ENCODE data around the gene SHISAL1.

The SHISAL1 gene

GRCh38 chr22:44332946-44333345, 20.2 kb upstream of the SHISAL1 start:
- Histone ChIP-seq H3K27ac (ENCODE audit: poor library complexity, severe bottlenecking) (no peak overlapping the region), H3K27me3 (ENCODE audit: insufficient read depth, poor library complexity, severe bottlenecking) (peaks cover 31% of the 10 kb centered on the region), H3K4me1 (ENCODE audit: insufficient read depth, poor library complexity, severe bottlenecking) (no peaks in the 10 kb centered on the region), H3K4me3 (ENCODE audit: severe bottlenecking) (no peak overlapping the region), H3K9me3 (ENCODE audit: severe bottlenecking) (no peaks in the 10 kb centered on the region), H3K36me3 (ENCODE audit: low read depth) (no peaks in the 10 kb centered on the region)
- ATAC-seq (ENCODE audit: low read depth) = no peak
- TF ChIP-seq, protein P1, sequence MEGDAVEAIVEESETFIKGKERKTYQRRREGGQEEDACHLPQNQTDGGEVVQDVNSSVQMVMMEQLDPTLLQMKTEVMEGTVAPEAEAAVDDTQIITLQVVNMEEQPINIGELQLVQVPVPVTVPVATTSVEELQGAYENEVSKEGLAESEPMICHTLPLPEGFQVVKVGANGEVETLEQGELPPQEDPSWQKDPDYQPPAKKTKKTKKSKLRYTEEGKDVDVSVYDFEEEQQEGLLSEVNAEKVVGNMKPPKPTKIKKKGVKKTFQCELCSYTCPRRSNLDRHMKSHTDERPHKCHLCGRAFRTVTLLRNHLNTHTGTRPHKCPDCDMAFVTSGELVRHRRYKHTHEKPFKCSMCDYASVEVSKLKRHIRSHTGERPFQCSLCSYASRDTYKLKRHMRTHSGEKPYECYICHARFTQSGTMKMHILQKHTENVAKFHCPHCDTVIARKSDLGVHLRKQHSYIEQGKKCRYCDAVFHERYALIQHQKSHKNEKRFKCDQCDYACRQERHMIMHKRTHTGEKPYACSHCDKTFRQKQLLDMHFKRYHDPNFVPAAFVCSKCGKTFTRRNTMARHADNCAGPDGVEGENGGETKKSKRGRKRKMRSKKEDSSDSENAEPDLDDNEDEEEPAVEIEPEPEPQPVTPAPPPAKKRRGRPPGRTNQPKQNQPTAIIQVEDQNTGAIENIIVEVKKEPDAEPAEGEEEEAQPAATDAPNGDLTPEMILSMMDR (IDR thresholded peaks at IDR 0.05; ENCODE audit: poor library complexity, severe bottlenecking) = no peak
- DNase-seq (ENCODE audit: low spot score) = no peak

DNA sequence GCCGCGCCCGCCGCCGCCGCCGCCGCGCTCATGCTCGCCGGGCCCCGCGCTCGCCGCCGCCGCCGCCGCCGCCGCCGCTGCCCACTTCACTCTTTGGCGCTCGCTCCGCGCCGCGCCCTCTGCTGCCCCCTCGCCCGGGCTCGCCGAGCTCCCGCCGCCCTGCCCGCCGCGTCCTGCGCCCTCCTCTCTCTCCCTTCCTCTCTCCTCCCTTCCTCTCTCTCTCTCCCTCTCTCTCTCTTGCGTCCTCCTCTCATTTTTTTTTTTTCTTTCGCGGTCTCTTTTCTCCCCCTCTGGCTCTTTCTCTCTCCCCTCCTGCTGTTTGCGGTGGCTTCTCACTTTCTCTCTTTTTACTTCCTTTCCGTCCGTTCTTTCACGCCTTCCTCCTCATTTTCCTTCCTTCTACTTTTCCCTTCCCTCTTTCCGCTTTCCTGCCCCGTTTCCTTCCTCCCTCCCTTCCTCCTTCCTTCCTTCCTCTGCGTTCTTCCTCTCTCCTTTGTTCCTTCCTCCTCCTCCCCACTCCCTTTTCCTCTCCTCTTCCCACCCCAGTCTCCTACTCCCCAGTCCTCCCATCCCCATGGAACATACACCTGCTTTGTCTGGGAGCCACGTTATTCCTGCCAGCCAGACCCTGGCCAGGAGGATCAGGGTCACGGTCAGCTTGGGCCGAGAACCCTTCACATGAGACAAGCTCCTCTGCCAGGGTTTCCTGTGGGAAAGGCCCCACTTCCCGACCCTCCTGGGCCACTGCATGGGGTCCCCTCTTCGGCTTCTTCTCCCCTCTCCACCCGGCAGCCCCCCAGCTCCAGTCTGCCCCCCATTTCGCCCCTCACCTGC, 19.3 kb upstream of the SHISAL1 start:
- peak overlapping the region; percentile 12 for H3K4me3 ChIP-seq (ENCODE audit: severe bottlenecking)
- ATAC-seq (ENCODE audit: low read depth) = no peak
- peaks cover 31% of the 10 kb centered on the region for H3K27me3 ChIP-seq (ENCODE audit: insufficient read depth, poor library complexity, severe bottlenecking)

DNA sequence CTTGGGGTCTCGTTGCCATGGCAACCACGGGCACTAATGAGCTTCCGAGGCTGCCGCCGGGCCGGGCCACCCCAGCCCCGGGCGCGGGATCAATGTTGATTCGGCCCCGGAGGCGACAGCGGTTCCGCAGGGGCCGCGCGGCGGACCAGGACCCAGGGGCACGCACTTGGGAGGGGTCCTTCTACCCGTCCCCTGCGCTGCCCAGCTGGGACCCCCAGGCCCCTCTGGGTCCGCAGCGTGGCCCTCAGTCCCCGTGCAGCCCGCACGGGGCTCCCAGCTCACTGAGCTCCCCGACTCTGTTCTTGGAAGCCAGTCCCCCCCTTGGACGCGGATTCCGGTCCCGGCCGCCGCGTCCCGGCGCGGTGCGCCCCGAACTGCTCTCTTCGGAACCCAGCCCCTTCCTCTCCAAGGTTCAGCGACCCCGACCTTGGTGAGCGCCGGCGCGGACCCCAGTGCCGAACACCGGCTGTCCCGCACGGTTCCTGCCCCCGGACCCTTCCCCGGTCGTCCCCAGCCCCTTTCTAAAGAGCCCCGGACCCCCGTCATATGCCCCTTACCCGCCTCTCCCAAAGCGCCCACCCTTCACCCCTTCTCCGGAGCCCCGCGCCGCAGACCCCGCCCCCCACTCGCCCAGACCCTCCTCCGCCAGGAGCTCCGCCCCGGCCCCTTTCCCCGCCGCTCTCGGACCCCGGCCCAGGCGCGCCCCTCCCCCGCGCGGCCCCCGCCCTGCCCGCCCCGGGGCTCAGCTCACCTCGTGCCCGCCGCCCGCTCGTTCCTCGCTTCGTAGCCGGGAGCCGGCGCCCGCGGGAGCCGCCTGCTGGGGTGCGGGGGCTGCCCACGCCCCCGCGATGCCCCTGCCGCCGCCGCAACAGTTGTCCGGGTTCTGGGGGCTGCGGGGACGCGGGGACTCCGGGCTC, 18.3 kb upstream of the SHISAL1 start:
- TF ChIP-seq, protein P1 (IDR thresholded peaks at IDR 0.05; ENCODE audit: poor library complexity, severe bottlenecking) = no peak
- no peaks in the 10 kb centered on the region for H3K9me3 ChIP-seq (ENCODE audit: severe bottlenecking)
- H3K4me1 ChIP-seq (ENCODE audit: insufficient read depth, poor library complexity, severe bottlenecking) = no peaks in the 10 kb centered on the region
- peak overlapping the region; percentile 16 for H3K4me3 ChIP-seq (ENCODE audit: severe bottlenecking)
- H3K27me3 ChIP-seq (ENCODE audit: insufficient read depth, poor library complexity, severe bottlenecking) = peaks cover 31% of the 10 kb centered on the region
- no peak overlapping the region for H3K27ac ChIP-seq (ENCODE audit: poor library complexity, severe bottlenecking)
- no peak for DNase-seq (ENCODE audit: low spot score)
- no peak for ATAC-seq (ENCODE audit: low read depth)
- H3K36me3 ChIP-seq (ENCODE audit: low read depth) = no peaks in the 10 kb centered on the region

More for the DNA sequence above, 19.3 kb upstream of the SHISAL1 start:
- DNase-seq (ENCODE audit: low spot score) = no peak
- Histone ChIP-seq H3K4me1 (ENCODE audit: insufficient read depth, poor library complexity, severe bottlenecking) (no peaks in the 10 kb centered on the region), H3K36me3 (ENCODE audit: low read depth) (no peaks in the 10 kb centered on the region), H3K9me3 (ENCODE audit: severe bottlenecking) (no peaks in the 10 kb centered on the region), H3K27ac (ENCODE audit: poor library complexity, severe bottlenecking) (no peak overlapping the region)
- TF ChIP-seq, protein P1 (IDR thresholded peaks at IDR 0.05; ENCODE audit: poor library complexity, severe bottlenecking) = no peak

DNA sequence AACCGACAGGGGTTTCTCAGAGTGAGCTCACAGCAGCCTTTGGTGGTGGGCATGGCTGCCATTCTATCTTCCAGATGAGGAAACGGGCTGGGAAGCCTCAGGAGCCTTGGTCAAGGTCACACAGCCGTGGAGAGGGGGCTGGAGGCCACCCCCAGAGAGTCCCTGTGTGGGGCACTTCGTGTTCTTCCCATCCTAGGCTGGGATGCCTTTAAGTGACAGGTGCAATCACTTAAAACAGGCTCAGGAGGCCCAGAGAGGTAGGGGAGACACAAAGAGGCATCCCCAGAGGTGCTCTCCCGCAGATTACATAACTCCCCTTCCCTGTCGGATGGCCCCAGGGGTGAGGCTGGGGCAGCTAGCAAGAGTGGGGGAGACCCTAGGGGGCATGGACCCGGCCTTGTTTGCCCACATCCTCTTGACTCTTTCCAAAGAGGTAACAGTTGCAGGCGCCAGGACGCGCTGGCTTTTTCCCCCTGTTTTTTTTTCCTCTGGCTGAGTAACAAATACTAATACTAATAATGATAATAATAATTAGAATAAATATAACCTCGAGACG, 17.5 kb upstream of the SHISAL1 start:
- Histone ChIP-seq H3K4me3 (ENCODE audit: severe bottlenecking) (no peak overlapping the region), H3K4me1 (ENCODE audit: insufficient read depth, poor library complexity, severe bottlenecking) (no peaks in the 10 kb centered on the region), H3K27me3 (ENCODE audit: insufficient read depth, poor library complexity, severe bottlenecking) (peaks cover 31% of the 10 kb centered on the region), H3K36me3 (ENCODE audit: low read depth) (no peaks in the 10 kb centered on the region), H3K27ac (ENCODE audit: poor library complexity, severe bottlenecking) (no peak overlapping the region), H3K9me3 (ENCODE audit: severe bottlenecking) (no peaks in the 10 kb centered on the region)
- DNase-seq (ENCODE audit: low spot score) (no peak), ATAC-seq (ENCODE audit: low read depth) (no peak)
- TF ChIP-seq, protein P1 (IDR thresholded peaks at IDR 0.05; ENCODE audit: poor library complexity, severe bottlenecking) = no peak
